Suprapubic skin (tissue), 4 donors: ENCODE results near the gene ATF7IP2. TPM values are rescaled to one million over a fixed set of nuclear protein-coding genes. Genes with fewer than 3 reads are reported as not detected.
"Not testable (repeated sequence)": the region's sequence is repeated elsewhere in the genome, so short reads cannot be mapped to it uniquely, and the experiment has no call there.

Experiments used
- DNase-seq, 2 donors: peaks; one replicate each; pipeline ENCODE4 v3.0.0-alpha.2; 2019; ENCODE audit warnings: low spot score in 2 of 2
- H3K27ac ChIP-seq: fragments of 200-600 bp; sonication (generic); one replicate; pipeline ENCODE4 v1.5.1; 2019
- H3K27me3 ChIP-seq: fragments of 200-600 bp; sonication (generic); one replicate; pipeline ENCODE4 v1.5.1; 2019
- H3K36me3 ChIP-seq: fragments of 200-600 bp; sonication (generic); one replicate; pipeline ENCODE4 v1.5.1; 2019
- H3K4me1 ChIP-seq: fragments of 200-600 bp; sonication (generic); one replicate; pipeline ENCODE4 v1.5.1; 2019
- H3K4me3 ChIP-seq: fragments of 200-600 bp; sonication (generic); one replicate; pipeline ENCODE4 v1.5.1; 2019; ENCODE audit warnings: mild to moderate bottlenecking
- H3K9me3 ChIP-seq: fragments of 200-600 bp; sonication (generic); one replicate; pipeline ENCODE4 v1.5.1; 2019
- EP300 ChIP-seq: sonication (generic); formaldehyde crosslinking; IDR thresholded peaks from one replicate; pipeline ENCODE4 v1.6.1; 2017; ENCODE audit warnings: antibody characterized with exemption
- POLR2A ChIP-seq, 2 donors: fragments of 450-650 bp; IDR thresholded peaks; one replicate each; pipeline ENCODE4 v1.6.1; 2017; ENCODE audit warnings: antibody characterized with exemption in 2 of 2, mild to moderate bottlenecking in 2 of 2, moderate library complexity in 2 of 2
- POLR2AphosphoS5 ChIP-seq, 3 donors: sonication (generic); formaldehyde crosslinking; IDR thresholded peaks; one replicate each; pipeline ENCODE4 v1.6.1; 2017; ENCODE audit warnings: antibody characterized with exemption in 3 of 3
- WGBS: methylation state at CpG from one replicate; pipeline ENCODE4 v1.1.5; 2018; 5-methylcytosine and 5-hydroxymethylcytosine counted together
- total RNA-seq, 4 donors: library from RNA; depleted of rRNA; stranded (reverse); fragments of >200 nt; gene quantifications; one replicate each; pipeline ENCODE4 v1.1.0, GENCODE V29; 2016
- TF ChIP-seq, protein P1 (sequence below), 2 donors: fragments of 200-600 bp in 1 of 2; fragments of 450-650 bp in 1 of 2; sonication (generic) in 1 of 2; IDR thresholded peaks; one replicate each; pipeline ENCODE4 v1.5.1; 2016 to 2019; ENCODE audit warnings: antibody characterized with exemption in 2 of 2, mild to moderate bottlenecking in 1 of 2, moderate library complexity in 1 of 2

Gene ATF7IP2
- total RNA-seq, 4 donors from 2014 or later: 2.8 to 22.6 (median 10.1) TPM

- peaks cover 22% of the 10 kb centered on the region for H3K36me3 ChIP-seq
- no peaks in the 10 kb centered on the region for H3K27me3 ChIP-seq
- no peak for DNase-seq
- H3K4me1 ChIP-seq: no peaks in the 10 kb centered on the region
- TF ChIP-seq EP300: no peak
- no peak for TF ChIP-seq POLR2A (IDR thresholded peaks at IDR 0.05)
- TF ChIP-seq POLR2AphosphoS5 (IDR thresholded peaks at IDR 0.05): no peak
- TF ChIP-seq, protein P1, sequence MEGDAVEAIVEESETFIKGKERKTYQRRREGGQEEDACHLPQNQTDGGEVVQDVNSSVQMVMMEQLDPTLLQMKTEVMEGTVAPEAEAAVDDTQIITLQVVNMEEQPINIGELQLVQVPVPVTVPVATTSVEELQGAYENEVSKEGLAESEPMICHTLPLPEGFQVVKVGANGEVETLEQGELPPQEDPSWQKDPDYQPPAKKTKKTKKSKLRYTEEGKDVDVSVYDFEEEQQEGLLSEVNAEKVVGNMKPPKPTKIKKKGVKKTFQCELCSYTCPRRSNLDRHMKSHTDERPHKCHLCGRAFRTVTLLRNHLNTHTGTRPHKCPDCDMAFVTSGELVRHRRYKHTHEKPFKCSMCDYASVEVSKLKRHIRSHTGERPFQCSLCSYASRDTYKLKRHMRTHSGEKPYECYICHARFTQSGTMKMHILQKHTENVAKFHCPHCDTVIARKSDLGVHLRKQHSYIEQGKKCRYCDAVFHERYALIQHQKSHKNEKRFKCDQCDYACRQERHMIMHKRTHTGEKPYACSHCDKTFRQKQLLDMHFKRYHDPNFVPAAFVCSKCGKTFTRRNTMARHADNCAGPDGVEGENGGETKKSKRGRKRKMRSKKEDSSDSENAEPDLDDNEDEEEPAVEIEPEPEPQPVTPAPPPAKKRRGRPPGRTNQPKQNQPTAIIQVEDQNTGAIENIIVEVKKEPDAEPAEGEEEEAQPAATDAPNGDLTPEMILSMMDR (IDR thresholded peaks at IDR 0.05): no peak
- no peak overlapping the region for H3K4me3 ChIP-seq
- H3K9me3 ChIP-seq: no peaks in the 10 kb centered on the region
- 68% methylated on average over 2 of the region's 2 CpGs for WGBS
- H3K27ac ChIP-seq: no peak overlapping the region
These were observed 115.3 kb downstream of the ATF7IP2 start for GRCh38 chr16:10501016-10501607.

DNA sequence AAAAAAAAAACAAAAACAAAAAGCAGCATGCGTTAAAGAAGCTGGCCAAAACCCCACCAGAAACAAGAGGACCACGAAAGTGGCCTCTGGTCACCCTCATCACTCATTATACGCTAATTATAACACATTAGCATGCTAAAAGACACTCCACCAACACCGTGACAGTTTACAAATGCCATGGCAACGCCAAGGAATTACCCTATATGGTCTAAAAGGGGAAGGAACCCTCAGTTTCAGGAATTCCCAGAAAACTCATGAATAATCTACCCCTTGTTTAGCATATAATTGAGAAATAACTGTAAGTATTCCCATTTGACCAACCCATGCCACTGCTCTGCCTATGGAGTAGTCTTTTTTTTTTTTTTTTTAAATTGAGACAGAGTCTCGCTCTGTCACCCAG is 116.9 kb downstream of the ATF7IP2 start:
- Histone ChIP-seq H3K4me3 (no peak overlapping the region), H3K27me3 (no peaks in the 10 kb centered on the region), H3K27ac (no peak overlapping the region), H3K36me3 (peaks cover 14% of the 10 kb centered on the region), H3K4me1 (no peaks in the 10 kb centered on the region), H3K9me3 (no peaks in the 10 kb centered on the region)
- WGBS: 92% methylated on average over 6 of the region's 6 CpGs
- TF ChIP-seq POLR2AphosphoS5 (IDR thresholded peaks at IDR 0.05): no peak
- TF ChIP-seq, protein P1 (IDR thresholded peaks at IDR 0.05): no peak
- no peak for TF ChIP-seq POLR2A (IDR thresholded peaks at IDR 0.05)
- no peak for TF ChIP-seq EP300
- no peak for DNase-seq

GRCh38 chr16:10504404-10504885 is 118.6 kb downstream of the ATF7IP2 start:
- TF ChIP-seq POLR2AphosphoS5 (IDR thresholded peaks at IDR 0.05) (no peak), POLR2A (IDR thresholded peaks at IDR 0.05) (no peak), EP300 (no peak)
- TF ChIP-seq, protein P1 (IDR thresholded peaks at IDR 0.05): no peak
- WGBS: 84% methylated on average over 2 of the region's 2 CpGs
- DNase-seq: no peak
- no peaks in the 10 kb centered on the region for H3K27me3 ChIP-seq
- H3K27ac ChIP-seq: no peak overlapping the region
- H3K36me3 ChIP-seq: peaks cover 20% of the 10 kb centered on the region
- no peak overlapping the region for H3K4me3 ChIP-seq
- no peaks in the 10 kb centered on the region for H3K4me1 ChIP-seq
- H3K9me3 ChIP-seq: no peaks in the 10 kb centered on the region

- H3K27ac ChIP-seq, DNase-seq, H3K9me3 ChIP-seq, H3K27me3 ChIP-seq, H3K4me1 ChIP-seq, H3K4me3 ChIP-seq: not testable (repeated sequence)
- WGBS: 79% methylated on average over 3 of the region's 3 CpGs
- peaks cover 20% of the 10 kb centered on the region for H3K36me3 ChIP-seq
These were observed 119.4 kb downstream of the ATF7IP2 start for GRCh38 chr16:10505286-10505685.

DNA sequence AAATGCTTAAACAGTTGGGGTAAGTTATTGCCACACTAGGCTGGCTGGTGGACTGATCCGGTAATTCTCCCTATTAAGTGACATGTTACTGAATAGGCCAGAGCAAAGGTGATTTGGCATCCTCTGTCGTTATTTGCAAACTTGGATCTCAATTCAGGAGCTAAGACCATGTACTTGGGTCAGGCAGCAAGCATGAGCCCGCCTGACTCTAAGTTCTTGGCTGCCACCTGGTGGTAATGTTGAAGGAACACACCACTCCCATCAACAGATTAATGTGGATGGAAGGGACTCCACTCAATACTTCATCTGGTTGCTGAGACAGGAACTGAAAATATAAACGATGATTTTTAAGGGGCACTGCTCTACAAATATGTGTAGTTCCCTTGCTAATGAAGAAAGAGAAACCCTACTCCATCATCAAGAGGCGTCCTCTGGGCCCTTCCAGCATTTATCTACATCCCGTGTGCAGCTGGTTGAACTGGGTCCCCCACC is 123.7 kb downstream of the ATF7IP2 start:
- TF ChIP-seq POLR2AphosphoS5 (IDR thresholded peaks at IDR 0.05) (no peak), EP300 (no peak)
- TF ChIP-seq, protein P1 (IDR thresholded peaks at IDR 0.05): peak; percentile 70 to 80
- no peak for DNase-seq
- no peaks in the 10 kb centered on the region for H3K27me3 ChIP-seq
- H3K4me3 ChIP-seq: no peak overlapping the region
- 24% methylated on average over 6 of the region's 6 CpGs for WGBS
- H3K36me3 ChIP-seq: peaks cover 12% of the 10 kb centered on the region
- H3K27ac ChIP-seq: no peak overlapping the region
- no peaks in the 10 kb centered on the region for H3K9me3 ChIP-seq
- H3K4me1 ChIP-seq: peaks cover 5% of the 10 kb centered on the region
